Large intestine (tissue), 3 donors: Measurements from ENCODE around the gene NMNAT1. TPM values are rescaled to one million over a fixed set of nuclear protein-coding genes. Genes with fewer than 3 reads are reported as not detected.
A peak's percentile ranks its signal among the peaks of the same experiment; 100 is the strongest.
"Not testable (repeated sequence)": the region's sequence is repeated elsewhere in the genome, so short reads cannot be mapped to it uniquely, and the experiment has no call there.

Experiments used
- DNase-seq, 2 donors: peaks; one replicate each; pipeline versions ENCODE4 v3.0.0 to v3.0.0-alpha.2; 2013
- H3K27ac ChIP-seq: one replicate; pipeline ENCODE4 v1.5.1; 2013; ENCODE audit warnings: low read length
- H3K27me3 ChIP-seq: 2 replicates; pipeline ENCODE4 v1.6.1; 2013; ENCODE audit warnings: low read length; ENCODE audit not compliant: control insufficient read depth, insufficient read depth
- H3K36me3 ChIP-seq: 2 replicates; pipeline ENCODE4 v1.6.1; 2013; ENCODE audit warnings: low read length; ENCODE audit not compliant: control insufficient read depth, insufficient read depth
- H3K4me1 ChIP-seq: one replicate; pipeline ENCODE4 v1.6.1; 2013; ENCODE audit warnings: low read length; ENCODE audit not compliant: control insufficient read depth, insufficient read depth
- H3K4me3 ChIP-seq: one replicate; pipeline ENCODE4 v1.5.1; 2013; ENCODE audit warnings: low read length
- H3K9me3 ChIP-seq: one replicate; pipeline ENCODE4 v1.6.1; 2013; ENCODE audit warnings: mild to moderate bottlenecking, low read depth, low read length, moderate library complexity; ENCODE audit not compliant: control insufficient read depth
- WGBS: methylation state at CpG from one replicate; pipeline ENCODE4 v1.1.5; 2013; ENCODE audit warnings: low lambda C conversion rate; ENCODE audit not compliant: insufficient coverage; 5-methylcytosine and 5-hydroxymethylcytosine counted together
- polyA plus RNA-seq: library from polyadenylated mRNA; unstranded; fragments of 120-200 nt; gene quantifications from one replicate; pipeline ENCODE4 v1.2.1, GENCODE V29; 2013

NMNAT1 gene
- polyA plus RNA-seq, 1 donor: 15.2 TPM

DNA sequence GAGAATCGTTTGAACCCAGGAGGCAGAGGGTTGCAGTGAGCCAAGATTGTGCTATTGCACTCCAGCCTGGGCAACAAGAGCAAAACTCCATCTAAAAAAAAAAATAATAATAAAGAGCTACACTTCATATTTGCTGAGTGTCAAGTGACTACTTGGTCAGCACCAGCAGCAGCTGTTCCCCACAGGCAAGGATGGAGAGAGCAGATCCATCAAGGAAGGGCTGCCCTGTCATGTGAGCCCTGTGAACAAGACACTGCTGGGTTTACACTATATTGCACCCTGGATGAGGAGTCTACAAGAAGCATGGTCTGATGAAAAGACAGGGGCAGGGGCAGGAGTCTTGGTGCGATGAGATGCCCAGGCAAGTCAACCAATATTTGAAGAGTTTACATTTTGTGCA lies 36.8 kb upstream of the NMNAT1 start:
- Histone ChIP-seq H3K4me1 (peaks cover 14% of the 10 kb centered on the region), H3K27ac (no peak overlapping the region), H3K4me3 (no peak overlapping the region), H3K36me3 (no peaks in the 10 kb centered on the region), H3K9me3 (no peaks in the 10 kb centered on the region), H3K27me3 (no peaks in the 10 kb centered on the region)
- DNase-seq: no peak
- WGBS: no CpG with 5 or more reads among the region's 2 CpGs

DNA sequence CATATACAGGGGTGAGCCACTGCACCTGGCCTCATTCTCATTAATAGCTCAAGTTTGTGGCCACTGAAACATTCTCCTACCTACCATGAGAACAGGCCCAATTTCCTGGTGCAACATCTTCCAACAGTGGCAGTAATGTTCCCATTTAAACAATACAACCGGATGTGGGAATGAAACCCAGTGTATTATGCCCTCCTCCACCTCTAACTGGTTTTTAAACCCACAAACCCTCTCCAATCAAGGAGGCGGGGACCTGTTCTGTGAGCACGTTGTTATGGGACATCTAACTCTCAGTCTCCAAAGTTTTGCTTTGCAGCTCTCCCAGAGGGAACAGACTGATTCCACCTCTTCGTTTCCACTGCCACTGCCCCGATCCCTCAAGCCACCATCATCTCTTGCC lies 35.8 kb upstream of the NMNAT1 start:
- 100% methylated on average over 2 of the region's 5 CpGs for WGBS
- H3K4me1 ChIP-seq: peaks cover 20% of the 10 kb centered on the region
- DNase-seq: no peak

DNA sequence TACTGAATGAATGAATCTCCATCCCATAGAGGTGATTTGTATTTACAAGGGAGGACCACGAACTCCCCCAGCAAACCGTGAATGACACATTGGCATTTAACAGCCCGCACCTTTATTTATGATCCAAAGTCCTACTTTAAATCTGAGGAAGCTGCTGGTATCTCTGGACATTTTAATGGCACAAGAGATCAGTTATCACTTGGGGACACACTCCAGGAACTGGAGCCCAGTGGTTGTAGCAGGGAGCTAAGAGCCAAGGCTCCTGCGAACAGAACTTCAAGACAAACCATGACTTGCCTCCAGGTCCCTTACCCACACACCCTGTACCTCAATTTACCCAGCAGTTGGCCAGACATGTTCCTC lies 34.4 kb upstream of the NMNAT1 start:
- no peaks in the 10 kb centered on the region for H3K36me3 ChIP-seq
- peak in 1 of 2 donors; percentile 54 for DNase-seq
- H3K9me3 ChIP-seq: no peaks in the 10 kb centered on the region
- H3K4me3 ChIP-seq: peak overlapping the region; percentile 60
- H3K27ac ChIP-seq: peak overlapping the region; percentile 2
- no CpG with 5 or more reads among the region's 4 CpGs for WGBS
- peaks cover 24% of the 10 kb centered on the region for H3K4me1 ChIP-seq
- H3K27me3 ChIP-seq: no peaks in the 10 kb centered on the region

More for the DNA sequence above, 35.8 kb upstream of the NMNAT1 start:
- no peak overlapping the region for H3K4me3 ChIP-seq
- no peaks in the 10 kb centered on the region for H3K9me3 ChIP-seq
- no peak overlapping the region for H3K27ac ChIP-seq
- no peaks in the 10 kb centered on the region for H3K27me3 ChIP-seq
- H3K36me3 ChIP-seq: no peaks in the 10 kb centered on the region

DNA sequence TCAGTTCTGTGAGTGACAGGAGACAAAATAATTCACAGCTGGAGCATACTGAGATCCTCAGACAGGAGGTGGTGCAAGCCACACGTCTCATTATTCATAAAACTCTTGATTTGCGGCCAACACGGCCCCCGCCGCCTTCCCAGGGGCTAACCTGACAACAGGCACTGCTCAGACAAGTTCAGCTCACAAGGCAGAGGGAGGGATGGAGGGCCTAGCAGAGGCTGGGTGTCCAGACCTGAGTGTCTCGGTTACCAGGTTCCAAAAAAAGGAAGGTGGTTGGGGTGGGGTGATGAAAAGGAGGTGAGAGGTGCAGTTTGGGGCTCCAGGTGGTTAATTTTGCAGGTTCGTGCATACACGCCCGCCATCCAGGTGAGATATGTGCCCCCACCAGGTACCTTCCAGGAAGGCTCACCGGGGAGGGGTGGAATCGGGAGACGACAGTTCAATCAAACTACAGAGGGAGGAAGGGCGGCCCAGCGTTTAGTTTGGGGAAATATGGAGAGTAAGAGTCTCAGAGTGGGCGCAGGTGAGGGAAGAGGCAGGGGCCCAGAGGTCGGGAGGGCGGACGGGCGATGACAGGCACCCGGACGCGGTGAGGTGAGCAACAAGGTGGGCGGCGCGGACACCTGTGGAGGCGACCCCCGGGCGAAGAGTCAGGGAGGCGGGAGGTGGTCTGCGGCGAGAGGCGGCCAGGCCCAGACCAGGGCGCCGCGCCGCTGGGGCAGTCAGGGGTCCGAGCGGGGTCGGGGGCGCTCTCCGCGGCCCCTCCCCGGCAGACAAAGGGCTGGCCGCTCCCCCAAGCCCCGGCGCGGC lies 33.8 kb upstream of the NMNAT1 start:
- Histone ChIP-seq H3K4me3 (peak overlapping the region; percentile 60), H3K4me1 (peaks cover 30% of the 10 kb centered on the region), H3K9me3 (no peaks in the 10 kb centered on the region), H3K36me3 (no peaks in the 10 kb centered on the region), H3K27me3 (no peaks in the 10 kb centered on the region), H3K27ac (peak overlapping the region; percentile 2)
- WGBS: no CpG with 5 or more reads among the region's 47 CpGs
- peak in 1 of 2 donors; percentile 44 for DNase-seq

DNA sequence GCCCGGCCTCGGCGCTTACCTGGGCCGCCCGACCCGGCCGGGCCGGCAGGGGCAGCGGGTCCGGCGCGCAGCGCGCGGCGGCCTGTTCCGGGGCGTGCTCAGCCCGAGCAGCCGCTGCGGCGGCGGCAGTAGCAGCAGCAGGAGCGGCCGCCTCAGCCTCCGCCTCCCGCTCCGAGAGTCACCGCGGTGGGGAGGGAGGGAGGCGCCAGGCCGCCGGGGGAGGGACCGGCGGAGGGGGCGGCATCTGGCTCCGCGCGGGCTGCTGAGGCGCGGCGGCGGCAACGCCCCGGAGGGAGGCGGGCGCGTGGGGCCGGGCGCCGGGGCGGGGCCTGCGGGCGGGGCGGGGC lies 33.2 kb upstream of the NMNAT1 start, which contains the start of gene CTNNBIP1:
Gene CTNNBIP1 (minus strand): TSS at position 194 of the 347 bp plus-strand sequence. CDS start 38,205 bp downstream, outside the sequence.
- Histone ChIP-seq H3K4me3 (peak within 1 kb of the TSS; percentile 60), H3K4me1 (peaks cover 36% of the 10 kb centered on the region), H3K27me3 (no peaks in the 10 kb centered on the region), H3K27ac (peak within 1 kb of the TSS; percentile 95), H3K36me3 (no peaks in the 10 kb centered on the region), H3K9me3 (no peaks in the 10 kb centered on the region)
- no CpG with 5 or more reads among the region's 55 CpGs for WGBS
- no peak for DNase-seq

DNA sequence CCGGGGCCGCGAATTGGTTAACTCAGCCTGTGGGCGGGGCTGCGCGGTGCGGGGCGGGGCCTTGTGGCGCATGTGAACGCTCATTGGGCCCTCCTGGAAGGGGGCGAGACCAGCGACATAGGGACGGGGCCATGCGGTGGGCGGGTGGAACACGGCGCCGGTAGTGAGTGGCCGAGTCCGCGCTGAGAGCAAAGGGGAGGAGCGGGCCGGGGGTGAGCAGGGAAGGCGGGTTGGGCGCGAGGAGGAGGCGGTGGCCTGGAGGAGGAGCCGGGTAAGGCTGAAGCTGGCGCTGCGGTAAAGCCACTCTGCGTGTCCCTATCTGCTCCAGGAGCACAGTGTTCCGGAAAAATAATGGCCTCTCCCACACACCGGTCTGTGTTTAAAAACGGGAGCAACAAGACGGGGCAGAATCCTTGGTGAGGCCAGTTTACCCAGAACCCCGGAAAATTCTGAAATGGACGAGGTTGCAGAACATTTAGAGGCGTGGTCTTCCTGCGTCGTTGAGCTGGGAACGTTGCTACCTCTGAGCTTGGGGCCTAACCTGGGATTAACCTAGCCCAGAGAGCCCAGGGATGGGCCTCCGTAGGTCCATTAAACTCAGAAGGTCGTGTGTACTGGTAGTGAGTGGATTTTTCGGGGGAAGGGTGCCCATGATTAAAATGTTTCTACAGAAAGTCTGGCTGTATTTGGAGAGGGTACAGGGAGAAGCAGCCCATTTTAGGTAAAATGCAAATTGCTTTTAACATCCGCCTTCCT lies 32.7 kb upstream of the NMNAT1 start:
- H3K36me3 ChIP-seq: no peaks in the 10 kb centered on the region
- no peaks in the 10 kb centered on the region for H3K27me3 ChIP-seq
- no peaks in the 10 kb centered on the region for H3K9me3 ChIP-seq
- DNase-seq: peak; percentile 100
- WGBS: 0% methylated on average over 1 of the region's 45 CpGs
- peak overlapping the region; percentile 95 for H3K27ac ChIP-seq
- peaks cover 39% of the 10 kb centered on the region for H3K4me1 ChIP-seq
- H3K4me3 ChIP-seq: peak overlapping the region; percentile 55

DNA sequence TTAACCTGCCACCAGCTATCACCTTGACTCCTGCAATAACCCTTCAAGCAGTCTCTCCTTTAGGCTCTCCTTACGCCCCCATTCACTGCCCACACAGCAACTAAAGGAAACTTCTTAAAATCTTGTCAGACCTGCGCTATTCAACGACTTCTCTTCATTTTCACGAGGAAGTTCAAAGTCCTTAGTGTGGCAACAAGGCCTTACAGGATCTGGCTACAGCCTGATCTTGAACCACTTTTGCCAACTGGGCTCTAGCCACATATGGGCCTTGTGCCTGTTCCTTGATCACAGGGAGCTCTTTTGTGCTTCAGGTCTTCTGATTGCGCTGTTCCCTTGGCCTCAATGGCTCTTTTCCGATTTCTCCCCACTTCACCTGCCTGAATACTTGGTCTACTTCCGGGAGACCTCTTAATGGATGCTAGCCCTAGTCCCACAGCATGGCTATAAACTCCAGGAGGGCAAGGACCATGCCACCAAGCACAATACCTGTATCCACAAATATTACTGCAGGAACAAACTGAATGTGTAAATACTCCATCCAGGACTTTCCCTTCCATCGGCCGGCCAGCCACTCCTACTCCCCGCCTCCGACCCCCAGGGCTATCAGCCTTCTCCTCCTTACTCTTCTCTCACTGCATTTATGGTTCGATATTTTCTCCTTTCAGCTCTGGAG lies 30.9 kb upstream of the NMNAT1 start:
- H3K36me3 ChIP-seq: no peaks in the 10 kb centered on the region
- H3K27ac ChIP-seq: peak overlapping the region; percentile 59
- no peaks in the 10 kb centered on the region for H3K9me3 ChIP-seq
- no peak overlapping the region for H3K4me3 ChIP-seq
- H3K27me3 ChIP-seq: no peaks in the 10 kb centered on the region
- DNase-seq: peak; percentile 55 to 83
- H3K4me1 ChIP-seq: peaks cover 39% of the 10 kb centered on the region
- WGBS: 40% methylated on average over 2 of the region's 12 CpGs

DNA sequence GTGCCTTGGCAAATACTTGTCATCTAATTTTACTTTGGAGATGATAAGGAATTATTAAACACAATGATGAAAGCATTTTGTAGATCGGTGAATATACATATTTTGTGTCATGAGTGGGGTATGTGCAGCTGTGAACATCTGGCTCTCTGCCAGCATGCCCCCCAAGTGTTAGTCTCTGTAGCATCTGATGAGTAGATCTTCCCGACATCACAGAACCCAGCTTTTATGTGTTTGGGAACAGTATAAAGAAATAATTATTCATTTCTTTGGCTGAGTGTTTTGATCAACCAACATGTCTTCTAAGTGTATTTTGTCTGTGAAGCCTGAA lies 28.7 kb upstream of the NMNAT1 start:
- H3K4me1 ChIP-seq: peaks cover 30% of the 10 kb centered on the region
- no peak overlapping the region for H3K4me3 ChIP-seq
- WGBS: no CpG with 5 or more reads among the region's 2 CpGs
- no peaks in the 10 kb centered on the region for H3K9me3 ChIP-seq
- DNase-seq: no peak
- H3K36me3 ChIP-seq: no peaks in the 10 kb centered on the region
- H3K27me3 ChIP-seq: no peaks in the 10 kb centered on the region
- H3K27ac ChIP-seq: no peak overlapping the region

DNA sequence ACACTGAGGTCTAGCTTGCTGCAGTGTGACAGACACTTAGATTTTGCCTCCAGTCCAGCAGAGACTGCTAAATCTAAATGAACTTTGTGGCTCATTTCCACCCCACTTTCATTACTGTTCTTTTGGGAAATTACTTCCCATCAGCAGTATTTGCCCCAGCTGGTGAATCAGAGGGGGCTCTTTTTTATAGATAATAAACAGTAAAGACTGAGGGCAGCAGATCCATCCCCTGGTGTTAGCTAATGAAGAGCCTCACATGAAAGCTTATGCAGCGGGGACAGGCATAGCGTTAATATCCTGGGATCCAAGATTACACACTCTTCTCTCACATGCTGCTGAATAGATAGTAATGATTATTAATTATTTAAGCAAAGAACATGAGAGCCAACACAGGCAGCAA lies 26.8 kb upstream of the NMNAT1 start:
- Histone ChIP-seq H3K4me3 (no peak overlapping the region), H3K4me1 (peaks cover 27% of the 10 kb centered on the region), H3K9me3 (no peaks in the 10 kb centered on the region), H3K36me3 (no peaks in the 10 kb centered on the region), H3K27ac (no peak overlapping the region), H3K27me3 (no peaks in the 10 kb centered on the region)
- DNase-seq: no peak
- no CpG with 5 or more reads among the region's 2 CpGs for WGBS

DNA sequence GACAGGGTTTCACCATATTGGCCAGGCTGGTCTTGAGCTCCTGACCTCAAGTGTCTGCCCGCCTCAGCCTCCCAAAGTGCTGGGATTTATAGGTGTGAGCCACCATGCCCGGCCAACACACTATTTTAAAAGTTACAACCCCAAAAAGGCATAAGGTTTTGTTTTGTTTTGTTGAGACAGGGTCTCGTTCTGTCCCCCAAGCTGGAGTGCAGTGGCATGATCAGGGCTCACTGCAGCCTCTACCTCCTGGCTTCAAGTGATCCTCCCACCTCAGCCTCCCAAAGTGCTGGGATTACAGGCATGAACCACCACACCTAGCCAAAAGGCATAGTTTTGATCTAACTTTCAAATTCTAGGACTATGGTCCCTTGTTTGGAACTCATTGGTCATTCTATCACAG lies 25.8 kb upstream of the NMNAT1 start:
- not testable (repeated sequence) for H3K27ac ChIP-seq, H3K36me3 ChIP-seq, H3K27me3 ChIP-seq, H3K4me3 ChIP-seq, H3K9me3 ChIP-seq, DNase-seq
- WGBS: no CpG with 5 or more reads among the region's 3 CpGs
- H3K4me1 ChIP-seq: peaks cover 24% of the 10 kb centered on the region
